ENCODE results near the gene ISOC2. TPM values are rescaled to one million over a fixed set of nuclear protein-coding genes. Genes with fewer than 3 reads are reported as not detected.
A peak's percentile ranks its signal among the peaks of the same experiment; 100 is the strongest.

ISOC2 gene
- total and polyA plus RNA-seq, 9 of the 15 experiments (the other 6 are each of a cell fraction or from before 2014, with no cell fraction given), result 1.2 to 229 (median 58.3) TPM

DNA sequence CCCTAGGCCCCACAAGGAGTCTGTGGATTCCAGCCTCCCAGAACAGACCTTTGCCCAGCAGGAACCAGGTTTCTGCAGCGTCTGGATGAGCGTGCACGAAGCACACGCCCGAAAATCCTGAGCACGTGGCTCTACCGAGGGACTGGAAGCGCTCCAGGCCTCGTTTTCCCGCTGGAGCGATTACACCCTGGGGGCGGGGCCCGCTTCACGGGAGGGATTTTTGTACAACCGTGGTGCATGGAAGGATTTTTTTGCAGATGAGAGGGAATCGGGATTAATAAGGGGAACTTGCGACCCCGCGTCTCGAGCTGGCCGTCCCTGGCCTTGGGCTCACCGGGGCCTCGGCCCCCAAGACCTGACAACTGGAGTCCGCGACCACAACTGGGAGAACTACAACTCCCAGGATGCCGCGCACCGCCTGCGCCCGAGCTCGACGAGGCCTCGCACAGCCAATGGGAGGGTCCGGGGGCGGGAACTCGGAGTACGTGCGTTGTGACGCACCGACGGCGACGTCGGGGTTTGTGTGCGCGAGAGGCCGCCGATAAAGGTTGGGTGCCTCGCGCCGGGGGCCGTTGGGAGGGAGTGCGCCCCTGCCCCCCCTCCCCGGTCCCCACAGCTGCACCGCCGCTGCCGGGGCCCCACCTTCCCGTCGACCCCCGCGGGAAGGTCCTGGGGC lies 14.8 kb upstream of the ISOC2 start, which contains the start of gene ZNF628 (continued):
- TF ChIP-seq, protein P1, sequence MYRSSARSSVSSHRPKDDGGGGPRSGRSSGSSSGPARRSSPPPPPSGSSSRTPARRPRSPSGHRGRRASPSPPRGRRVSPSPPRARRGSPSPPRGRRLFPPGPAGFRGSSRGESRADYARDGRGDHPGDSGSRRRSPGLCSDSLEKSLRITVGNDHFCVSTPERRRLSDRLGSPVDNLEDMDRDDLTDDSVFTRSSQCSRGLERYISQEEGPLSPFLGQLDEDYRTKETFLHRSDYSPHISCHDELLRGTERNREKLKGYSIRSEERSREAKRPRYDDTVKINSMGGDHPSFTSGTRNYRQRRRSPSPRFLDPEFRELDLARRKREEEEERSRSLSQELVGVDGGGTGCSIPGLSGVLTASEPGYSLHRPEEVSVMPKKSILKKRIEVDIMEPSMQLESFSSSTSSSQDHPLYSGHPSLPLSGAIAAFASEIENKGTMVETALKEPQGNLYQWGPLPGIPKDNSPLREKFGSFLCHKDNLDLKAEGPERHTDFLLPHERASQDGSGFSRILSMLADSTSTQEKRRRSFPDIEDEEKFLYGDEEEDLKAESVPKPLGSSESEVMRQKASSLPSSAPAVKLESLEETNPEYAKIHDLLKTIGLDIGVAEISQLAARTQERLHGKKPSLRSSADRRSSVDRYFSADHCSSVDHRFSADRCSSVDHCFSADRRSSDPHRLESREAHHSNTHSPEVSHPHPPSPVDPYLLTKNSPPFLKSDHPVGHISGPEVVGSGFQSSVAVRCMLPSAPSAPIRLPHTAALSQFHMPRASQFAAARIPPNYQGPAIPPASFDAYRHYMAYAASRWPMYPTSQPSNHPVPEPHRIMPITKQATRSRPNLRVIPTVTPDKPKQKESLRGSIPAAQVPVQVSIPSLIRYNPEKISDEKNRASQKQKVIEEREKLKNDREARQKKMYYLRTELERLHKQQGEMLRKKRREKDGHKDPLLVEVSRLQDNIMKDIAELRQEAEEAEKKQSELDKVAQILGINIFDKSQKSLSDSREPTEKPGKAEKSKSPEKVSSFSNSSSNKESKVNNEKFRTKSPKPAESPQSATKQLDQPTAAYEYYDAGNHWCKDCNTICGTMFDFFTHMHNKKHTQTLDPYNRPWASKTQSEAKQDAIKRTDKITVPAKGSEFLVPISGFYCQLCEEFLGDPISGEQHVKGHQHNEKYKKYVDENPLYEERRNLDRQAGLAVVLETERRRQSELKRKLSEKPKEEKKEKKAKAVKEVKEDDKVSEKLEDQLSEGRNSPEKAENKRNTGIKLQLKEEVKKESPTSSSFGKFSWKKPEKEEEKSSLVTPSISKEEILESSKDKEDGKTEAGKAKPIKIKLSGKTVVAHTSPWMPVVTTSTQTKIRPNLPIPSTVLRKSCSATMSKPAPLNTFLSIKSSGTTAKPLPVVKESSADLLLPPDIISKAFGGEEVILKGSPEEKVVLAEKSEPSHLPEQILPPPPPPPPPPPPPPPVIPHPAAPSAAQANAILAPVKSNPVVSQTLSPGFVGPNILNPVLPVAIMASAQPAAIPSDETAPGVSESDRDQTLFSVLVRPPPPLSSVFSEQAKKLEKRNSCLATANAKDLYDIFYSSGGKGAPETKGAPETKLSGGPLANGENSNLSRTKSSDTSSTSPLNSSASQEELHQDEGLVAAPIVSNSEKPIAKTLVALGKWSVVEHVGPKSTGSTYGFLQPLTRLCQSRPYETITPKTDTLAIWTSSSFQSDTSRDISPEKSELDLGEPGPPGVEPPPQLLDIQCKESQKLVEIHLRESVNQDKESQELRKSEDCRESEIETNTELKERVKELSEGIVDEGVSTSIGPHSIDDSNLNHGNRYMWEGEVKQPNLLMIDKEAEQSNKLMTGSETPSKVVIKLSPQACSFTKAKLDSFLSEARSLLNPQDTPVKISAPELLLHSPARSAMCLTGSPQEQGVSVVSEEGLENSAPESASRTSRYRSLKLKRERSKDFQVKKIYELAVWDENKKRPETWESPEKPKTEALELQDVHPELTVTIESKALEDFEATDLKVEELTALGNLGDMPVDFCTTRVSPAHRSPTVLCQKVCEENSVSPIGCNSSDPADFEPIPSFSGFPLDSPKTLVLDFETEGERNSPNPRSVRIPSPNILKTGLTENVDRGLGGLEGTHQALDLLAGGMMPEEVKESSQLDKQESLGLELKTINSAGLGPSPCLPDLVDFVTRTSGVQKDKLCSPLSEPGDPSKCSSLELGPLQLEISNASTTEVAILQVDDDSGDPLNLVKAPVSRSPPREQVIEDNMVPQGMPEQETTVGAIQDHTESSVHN (IDR thresholded peaks at IDR 0.05; ENCODE audit: borderline replicate concordance in 1 of 2, low read depth in 1 of 2), result no peak
- TF ChIP-seq PHTF2 (CRISPR knock-in tag; IDR thresholded peaks at IDR 0.05), result no peak
- TF ChIP-seq GTF2F1 (IDR thresholded peaks at IDR 0.05; ENCODE audit: low read depth, low read length), result 0 out of 2 replicates have a peak, but pooled peaks have one; percentile 19
- no peak for TF ChIP-seq ZEB2 (IDR thresholded peaks at IDR 0.05)
- no peak for TF ChIP-seq ETV6 (IDR thresholded peaks at IDR 0.05; ENCODE audit: borderline replicate concordance in 1 of 2, low read depth in 2 of 2, low read length in 1 of 2)
- TF ChIP-seq ETV6 (CRISPR knock-in tag; IDR thresholded peaks at IDR 0.05; ENCODE audit: borderline replicate concordance), result peak; percentile 68; the same call in 1 of the 2 replicates
- TF ChIP-seq ZFP36 (IDR thresholded peaks at IDR 0.05; ENCODE audit: low read depth, low read length, partially characterized antibody), result no peak
- no peak for TF ChIP-seq SMARCC2 (IDR thresholded peaks at IDR 0.05; ENCODE audit: low read depth)
- TF ChIP-seq ATF7 (IDR thresholded peaks at IDR 0.05), result peak; percentile 71
- TF ChIP-seq ZNF143 (CRISPR knock-in tag; IDR thresholded peaks at IDR 0.05), result peak; percentile 96
- TF ChIP-seq WHSC1 (IDR thresholded peaks at IDR 0.05; ENCODE audit: low read length), result no peak
- TF ChIP-seq CHD4 (IDR thresholded peaks at IDR 0.05; ENCODE audit: insufficient read depth, insufficient replicate concordance, low read depth, low read length, poor library complexity, severe bottlenecking), result no peak
- TF ChIP-seq, protein P2, sequence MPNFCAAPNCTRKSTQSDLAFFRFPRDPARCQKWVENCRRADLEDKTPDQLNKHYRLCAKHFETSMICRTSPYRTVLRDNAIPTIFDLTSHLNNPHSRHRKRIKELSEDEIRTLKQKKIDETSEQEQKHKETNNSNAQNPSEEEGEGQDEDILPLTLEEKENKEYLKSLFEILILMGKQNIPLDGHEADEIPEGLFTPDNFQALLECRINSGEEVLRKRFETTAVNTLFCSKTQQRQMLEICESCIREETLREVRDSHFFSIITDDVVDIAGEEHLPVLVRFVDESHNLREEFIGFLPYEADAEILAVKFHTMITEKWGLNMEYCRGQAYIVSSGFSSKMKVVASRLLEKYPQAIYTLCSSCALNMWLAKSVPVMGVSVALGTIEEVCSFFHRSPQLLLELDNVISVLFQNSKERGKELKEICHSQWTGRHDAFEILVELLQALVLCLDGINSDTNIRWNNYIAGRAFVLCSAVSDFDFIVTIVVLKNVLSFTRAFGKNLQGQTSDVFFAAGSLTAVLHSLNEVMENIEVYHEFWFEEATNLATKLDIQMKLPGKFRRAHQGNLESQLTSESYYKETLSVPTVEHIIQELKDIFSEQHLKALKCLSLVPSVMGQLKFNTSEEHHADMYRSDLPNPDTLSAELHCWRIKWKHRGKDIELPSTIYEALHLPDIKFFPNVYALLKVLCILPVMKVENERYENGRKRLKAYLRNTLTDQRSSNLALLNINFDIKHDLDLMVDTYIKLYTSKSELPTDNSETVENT (CRISPR knock-in tag; IDR thresholded peaks at IDR 0.05), result no peak; the same call in 1 of the 2 replicates
- TF ChIP-seq ZNF24 (IDR thresholded peaks at IDR 0.05), result no peak
- no peak for TF ChIP-seq PHB2 (IDR thresholded peaks at IDR 0.05; ENCODE audit: low read depth)
- TF ChIP-seq, protein P3, sequence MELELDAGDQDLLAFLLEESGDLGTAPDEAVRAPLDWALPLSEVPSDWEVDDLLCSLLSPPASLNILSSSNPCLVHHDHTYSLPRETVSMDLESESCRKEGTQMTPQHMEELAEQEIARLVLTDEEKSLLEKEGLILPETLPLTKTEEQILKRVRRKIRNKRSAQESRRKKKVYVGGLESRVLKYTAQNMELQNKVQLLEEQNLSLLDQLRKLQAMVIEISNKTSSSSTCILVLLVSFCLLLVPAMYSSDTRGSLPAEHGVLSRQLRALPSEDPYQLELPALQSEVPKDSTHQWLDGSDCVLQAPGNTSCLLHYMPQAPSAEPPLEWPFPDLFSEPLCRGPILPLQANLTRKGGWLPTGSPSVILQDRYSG (tag; conservative IDR thresholded peaks at IDR 0.05; ENCODE audit: low read depth), result peak; percentile 84
